Fibroblast of lung (primary cell): ENCODE results near the gene COL27A1. TPM values are rescaled to one million over a fixed set of nuclear protein-coding genes. Genes with fewer than 3 reads are reported as not detected.

Experiments used
- DNase-seq, 2 donors: peaks; one replicate each; pipeline versions ENCODE4 v3.0.0 to v3.0.0-alpha.2; 2010; ENCODE audit warnings: low read depth in 2 of 2
- H2AFZ ChIP-seq: 2 replicates; pipeline ENCODE4 v1.5.1; 2012; ENCODE audit warnings: low read length, control low read depth, inconsistent platforms
- H3K27ac ChIP-seq: 2 replicates; pipeline ENCODE4 v1.5.1; 2011; ENCODE audit warnings: low read length, control low read depth; ENCODE audit not compliant: insufficient read depth
- H3K27me3 ChIP-seq: 2 replicates; pipeline ENCODE4 v1.5.1; 2011; ENCODE audit warnings: mild to moderate bottlenecking, low read length; ENCODE audit not compliant: control insufficient read depth, insufficient read depth
- H3K36me3 ChIP-seq: 2 replicates; pipeline ENCODE4 v1.5.1; 2011; ENCODE audit warnings: low read length; ENCODE audit not compliant: control insufficient read depth, insufficient read depth
- H3K4me1 ChIP-seq: 2 replicates; pipeline ENCODE4 v1.5.1; 2011; ENCODE audit warnings: low read length; ENCODE audit not compliant: control insufficient read depth, insufficient read depth; ENCODE audit errors: extremely low read depth
- H3K4me2 ChIP-seq: 2 replicates; pipeline ENCODE4 v1.5.1; 2011; ENCODE audit warnings: low read length, control low read depth; ENCODE audit not compliant: insufficient read depth; ENCODE audit errors: extremely low read depth
- H3K4me3 ChIP-seq, 4 experiments: fragments of 200-600 bp in 1 of 4; sonication (generic) in 1 of 4; replicated peaks in 1 of 4; 2 replicates each; pipeline ENCODE4 v1.5.1; 2011 to 2016; ENCODE audit warnings: low read length in 4 of 4, low read depth in 3 of 4, mild to moderate bottlenecking in 3 of 4, control low read depth in 2 of 4, inconsistent platforms in 1 of 4, mixed read lengths in 1 of 4; ENCODE audit not compliant: insufficient read depth in 1 of 4; ENCODE audit errors: control extremely low read depth in 1 of 4
- H3K79me2 ChIP-seq: 2 replicates; pipeline ENCODE4 v1.5.1; 2012; ENCODE audit warnings: mild to moderate bottlenecking, low read length, inconsistent platforms; ENCODE audit not compliant: control insufficient read depth, insufficient read depth
- H3K9ac ChIP-seq: 2 replicates; pipeline ENCODE4 v1.5.1; 2011; ENCODE audit warnings: mild to moderate bottlenecking, low read length, control low read depth; ENCODE audit not compliant: insufficient read depth
- H3K9me3 ChIP-seq: 2 replicates; pipeline ENCODE4 v1.5.1; 2012; ENCODE audit warnings: low read depth, low read length; ENCODE audit not compliant: control insufficient read depth, insufficient read depth
- H4K20me1 ChIP-seq: 2 replicates; pipeline ENCODE4 v1.5.1; 2011; ENCODE audit warnings: low read length; ENCODE audit not compliant: control insufficient read depth, insufficient read depth; ENCODE audit errors: extremely low read depth
- EZH2 ChIP-seq: IDR thresholded peaks from 2 replicates; pipeline ENCODE4 v1.5.1; 2012; ENCODE audit warnings: low read length, control low read depth, mild to moderate bottlenecking; ENCODE audit errors: missing control alignments
- polyA plus RNA-seq, 2 donors: library from polyadenylated mRNA; depleted of rRNA in 1 of 2; stranded (reverse) in 1 of 2; unstranded in 1 of 2; fragments of >200 nt; gene quantifications; 2 replicates each; pipeline ENCODE4 v1.2.1, GENCODE V29; 2011 to 2012; ENCODE audit warnings: missing spikeins in 1 of 2
- total RNA-seq: library from RNA; depleted of rRNA; stranded (reverse); fragments of >200 nt; gene quantifications from 2 replicates; pipeline ENCODE4 v1.2.1, GENCODE V29; 2014
- TF ChIP-seq, protein P1 (sequence below), 2 donors: IDR thresholded peaks in 1 of 2; conservative IDR thresholded peaks in 1 of 2; 1 replicate in 1 of 2; 2 replicates in 1 of 2; pipeline ENCODE4 v1.5.1; 2011 to 2012; ENCODE audit warnings: low read length in 2 of 2, control low read depth in 1 of 2, inconsistent platforms in 1 of 2, low read depth in 1 of 2, mild to moderate bottlenecking in 1 of 2

The COL27A1 gene
- total and polyA plus RNA-seq, 2 donors (not counting 1 experiment from before 2014, with no cell fraction given): 2.4 to 5.4 TPM

DNA sequence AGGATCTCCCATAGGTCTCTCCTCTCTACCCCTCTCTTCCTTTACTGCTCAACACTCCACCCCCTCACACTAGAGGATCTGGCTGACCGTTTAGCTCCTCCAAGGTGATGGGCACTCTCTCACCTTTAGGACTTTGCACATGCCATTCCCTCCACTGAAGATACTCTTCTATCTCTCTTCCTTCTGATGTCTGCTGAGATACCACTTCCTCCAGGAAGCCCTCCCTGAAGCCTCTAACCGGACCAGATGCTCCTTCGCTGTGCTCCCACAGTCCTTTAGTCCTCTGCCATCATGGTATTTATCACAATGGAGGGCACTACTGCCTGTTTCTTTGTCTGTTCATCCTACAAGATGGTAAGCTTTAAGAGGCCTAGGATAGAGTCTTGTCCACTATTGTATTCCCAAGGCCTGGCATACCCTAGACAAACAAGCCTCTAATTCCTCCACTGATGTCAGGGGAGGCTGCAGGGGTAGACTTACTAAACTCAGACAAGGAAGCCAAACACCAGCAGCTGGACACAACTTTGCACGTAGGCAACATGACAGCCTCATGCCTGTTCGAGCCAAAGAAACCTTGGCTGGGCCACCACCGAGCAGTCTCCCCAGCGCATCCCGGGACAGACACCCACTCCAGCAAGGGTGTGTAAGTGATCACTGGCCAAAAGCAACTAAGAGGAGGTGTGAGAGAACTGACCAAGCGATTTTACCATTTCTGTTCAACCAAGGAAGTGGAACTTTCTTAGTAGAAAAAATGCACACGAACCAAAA, 194.6 kb downstream of the COL27A1 start:
- Histone ChIP-seq H4K20me1 (no peaks in the 10 kb centered on the region), H3K4me3 (no peak overlapping the region), H3K9ac (no peak overlapping the region), H3K4me1 (peaks cover 13% of the 10 kb centered on the region), H3K79me2 (no peaks in the 10 kb centered on the region), H3K27ac (no peak overlapping the region), H3K4me2 (no peak overlapping the region), H3K36me3 (peaks cover 18% of the 10 kb centered on the region), H3K9me3 (no peaks in the 10 kb centered on the region), H3K27me3 (no peaks in the 10 kb centered on the region), H2AFZ (no peak overlapping the region)
- TF ChIP-seq, protein P1, sequence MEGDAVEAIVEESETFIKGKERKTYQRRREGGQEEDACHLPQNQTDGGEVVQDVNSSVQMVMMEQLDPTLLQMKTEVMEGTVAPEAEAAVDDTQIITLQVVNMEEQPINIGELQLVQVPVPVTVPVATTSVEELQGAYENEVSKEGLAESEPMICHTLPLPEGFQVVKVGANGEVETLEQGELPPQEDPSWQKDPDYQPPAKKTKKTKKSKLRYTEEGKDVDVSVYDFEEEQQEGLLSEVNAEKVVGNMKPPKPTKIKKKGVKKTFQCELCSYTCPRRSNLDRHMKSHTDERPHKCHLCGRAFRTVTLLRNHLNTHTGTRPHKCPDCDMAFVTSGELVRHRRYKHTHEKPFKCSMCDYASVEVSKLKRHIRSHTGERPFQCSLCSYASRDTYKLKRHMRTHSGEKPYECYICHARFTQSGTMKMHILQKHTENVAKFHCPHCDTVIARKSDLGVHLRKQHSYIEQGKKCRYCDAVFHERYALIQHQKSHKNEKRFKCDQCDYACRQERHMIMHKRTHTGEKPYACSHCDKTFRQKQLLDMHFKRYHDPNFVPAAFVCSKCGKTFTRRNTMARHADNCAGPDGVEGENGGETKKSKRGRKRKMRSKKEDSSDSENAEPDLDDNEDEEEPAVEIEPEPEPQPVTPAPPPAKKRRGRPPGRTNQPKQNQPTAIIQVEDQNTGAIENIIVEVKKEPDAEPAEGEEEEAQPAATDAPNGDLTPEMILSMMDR (conservative IDR thresholded peaks at IDR 0.05 in 1 of 2, IDR thresholded peaks at IDR 0.05 in 1 of 2; ENCODE audit: low read depth in 1 of 2, low read length in 2 of 2): no peak
- TF ChIP-seq EZH2: no peak
- DNase-seq: no peak

GRCh38 chr9:114350636-114351401, 195.5 kb downstream of the COL27A1 start:
- Histone ChIP-seq H3K9me3 (no peaks in the 10 kb centered on the region), H3K79me2 (no peaks in the 10 kb centered on the region), H3K27ac (no peak overlapping the region), H3K4me3 (no peak overlapping the region), H3K4me1 (peaks cover 13% of the 10 kb centered on the region), H4K20me1 (no peaks in the 10 kb centered on the region), H3K27me3 (no peaks in the 10 kb centered on the region), H3K36me3 (peaks cover 18% of the 10 kb centered on the region), H3K4me2 (no peak overlapping the region), H2AFZ (no peak overlapping the region), H3K9ac (no peak overlapping the region)
- DNase-seq: no peak
- TF ChIP-seq EZH2: no peak
- TF ChIP-seq, protein P1 (conservative IDR thresholded peaks at IDR 0.05 in 1 of 2, IDR thresholded peaks at IDR 0.05 in 1 of 2; ENCODE audit: low read depth in 1 of 2, low read length in 2 of 2): no peak

GRCh38 chr9:114351932-114352331, 196.6 kb downstream of the COL27A1 start:
- no peaks in the 10 kb centered on the region for H3K79me2 ChIP-seq
- no peak for DNase-seq

More at GRCh38 chr9:114351932-114352331, 196.6 kb downstream of the COL27A1 start:
- no peak overlapping the region for H3K9ac ChIP-seq
- peaks cover 14% of the 10 kb centered on the region for H3K36me3 ChIP-seq
- H3K9me3 ChIP-seq: no peaks in the 10 kb centered on the region
- H2AFZ ChIP-seq: no peak overlapping the region
- H3K4me1 ChIP-seq: peaks cover 13% of the 10 kb centered on the region
- TF ChIP-seq, protein P1 (conservative IDR thresholded peaks at IDR 0.05 in 1 of 2, IDR thresholded peaks at IDR 0.05 in 1 of 2; ENCODE audit: low read depth in 1 of 2, low read length in 2 of 2): no peak
- no peak for TF ChIP-seq EZH2
- H3K27me3 ChIP-seq: no peaks in the 10 kb centered on the region
- no peaks in the 10 kb centered on the region for H4K20me1 ChIP-seq
- H3K27ac ChIP-seq: no peak overlapping the region
- H3K4me2 ChIP-seq: no peak overlapping the region
- no peak overlapping the region for H3K4me3 ChIP-seq
